ENCODE data around the gene COL20A1.

COL20A1 gene

GRCh38 chr20:63319164-63320040 is 26.4 kb downstream of the COL20A1 start:
- no peak for DNase-seq (ENCODE audit: low read depth, low spot score)
- no peak overlapping the region for H3K4me3 ChIP-seq (ENCODE audit: low read depth, low read length)
- CTCF ChIA-PET, result interaction anchor here (1.5 to 4.3 kb wide), 2 partner anchors 9 to 11 kb away, joined by 7 to 19 read pairs; no protein-coding TSS in a partner anchor
- POLR2A ChIA-PET, result no interaction called here
- TF ChIP-seq, protein P1, sequence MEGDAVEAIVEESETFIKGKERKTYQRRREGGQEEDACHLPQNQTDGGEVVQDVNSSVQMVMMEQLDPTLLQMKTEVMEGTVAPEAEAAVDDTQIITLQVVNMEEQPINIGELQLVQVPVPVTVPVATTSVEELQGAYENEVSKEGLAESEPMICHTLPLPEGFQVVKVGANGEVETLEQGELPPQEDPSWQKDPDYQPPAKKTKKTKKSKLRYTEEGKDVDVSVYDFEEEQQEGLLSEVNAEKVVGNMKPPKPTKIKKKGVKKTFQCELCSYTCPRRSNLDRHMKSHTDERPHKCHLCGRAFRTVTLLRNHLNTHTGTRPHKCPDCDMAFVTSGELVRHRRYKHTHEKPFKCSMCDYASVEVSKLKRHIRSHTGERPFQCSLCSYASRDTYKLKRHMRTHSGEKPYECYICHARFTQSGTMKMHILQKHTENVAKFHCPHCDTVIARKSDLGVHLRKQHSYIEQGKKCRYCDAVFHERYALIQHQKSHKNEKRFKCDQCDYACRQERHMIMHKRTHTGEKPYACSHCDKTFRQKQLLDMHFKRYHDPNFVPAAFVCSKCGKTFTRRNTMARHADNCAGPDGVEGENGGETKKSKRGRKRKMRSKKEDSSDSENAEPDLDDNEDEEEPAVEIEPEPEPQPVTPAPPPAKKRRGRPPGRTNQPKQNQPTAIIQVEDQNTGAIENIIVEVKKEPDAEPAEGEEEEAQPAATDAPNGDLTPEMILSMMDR (IDR thresholded peaks at IDR 0.05; ENCODE audit: insufficient read depth, low read length, missing control alignments), result no peak

DNA sequence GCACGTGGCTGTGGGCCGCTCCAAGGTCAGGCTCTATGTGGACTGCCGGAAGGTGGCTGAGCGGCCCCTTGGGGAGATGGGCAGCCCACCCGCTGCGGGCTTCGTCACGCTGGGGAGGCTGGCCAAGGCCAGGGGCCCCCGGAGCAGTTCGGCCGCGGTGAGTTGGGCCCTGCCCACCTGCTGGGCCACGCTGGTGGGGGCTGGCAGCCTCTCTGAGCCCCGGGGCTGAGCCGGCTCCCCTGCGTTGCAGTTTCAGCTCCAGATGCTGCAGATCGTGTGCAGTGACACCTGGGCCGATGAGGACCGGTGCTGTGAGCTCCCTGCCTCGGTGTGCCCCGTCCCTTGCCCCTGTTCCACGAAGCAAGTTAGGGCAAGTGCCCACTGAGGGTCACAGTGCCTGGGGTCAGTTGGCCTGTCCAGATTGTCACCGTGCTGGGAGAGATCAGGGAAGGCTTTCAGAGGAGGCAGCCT is 27.1 kb downstream of the COL20A1 start:
- no peak overlapping the region for H3K4me3 ChIP-seq (ENCODE audit: low read depth, low read length)
- TF ChIP-seq, protein P1 (IDR thresholded peaks at IDR 0.05; ENCODE audit: insufficient read depth, low read length, missing control alignments), result no peak
- no peak for DNase-seq (ENCODE audit: low read depth, low spot score)
- ChIA-PET POLR2A (no interaction called here), CTCF (interaction anchor here (1.5 to 4.3 kb wide), 2 partner anchors 10 to 11 kb away, joined by 7 to 19 read pairs; no protein-coding TSS in a partner anchor)

- no peak overlapping the region for H3K4me3 ChIP-seq (ENCODE audit: low read depth, low read length)
- TF ChIP-seq, protein P1 (IDR thresholded peaks at IDR 0.05; ENCODE audit: insufficient read depth, low read length, missing control alignments), result no peak
- ChIA-PET CTCF (interaction anchor here (1.5 to 4.3 kb wide), 2 partner anchors 10 to 12 kb away, joined by 7 to 19 read pairs; no protein-coding TSS in a partner anchor), POLR2A (no interaction called here)
- no peak for DNase-seq (ENCODE audit: low read depth, low spot score)
These were observed 27.7 kb downstream of the COL20A1 start for GRCh38 chr20:63320616-63321147.

DNA sequence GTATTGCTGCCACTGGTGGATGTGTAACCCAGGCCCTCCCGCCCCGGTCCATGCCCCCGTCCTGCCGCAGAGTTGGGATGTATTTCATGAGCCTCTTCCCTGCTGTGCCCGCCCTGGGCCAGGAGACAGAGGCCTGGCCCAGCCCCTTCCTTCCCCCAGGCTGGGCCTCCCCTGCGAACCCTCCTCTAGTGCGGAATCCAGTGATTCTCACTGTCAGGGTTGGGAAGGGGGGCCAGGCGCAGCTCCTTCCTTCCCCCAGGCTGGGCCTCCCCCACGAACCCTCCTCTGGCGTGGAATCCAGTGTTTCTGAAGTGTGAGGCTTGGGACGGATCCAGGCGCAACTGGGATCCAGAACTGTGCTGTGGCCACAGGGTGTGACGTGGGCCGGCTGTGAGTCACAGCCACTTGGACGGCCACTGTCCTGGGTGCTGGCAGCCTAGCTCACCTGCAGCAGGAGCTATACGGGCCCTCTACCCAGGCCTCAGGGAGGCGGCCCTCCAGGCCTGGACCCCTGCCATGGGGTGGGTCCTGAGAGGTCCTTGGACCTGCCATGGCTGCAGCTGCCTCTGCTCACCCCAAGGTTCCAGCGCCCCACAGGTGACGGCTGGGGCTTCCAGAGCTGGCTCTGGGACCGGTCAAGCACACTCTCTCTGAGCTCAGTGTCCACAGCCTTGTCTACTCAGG is 28.3 kb downstream of the COL20A1 start:
- ChIA-PET POLR2A (no interaction called here), CTCF (no interaction called here)
- no peak overlapping the region for H3K4me3 ChIP-seq (ENCODE audit: low read depth, low read length)
- TF ChIP-seq, protein P1 (IDR thresholded peaks at IDR 0.05; ENCODE audit: insufficient read depth, low read length, missing control alignments), result no peak
- no peak for DNase-seq (ENCODE audit: low read depth, low spot score)

- TF ChIP-seq, protein P1 (IDR thresholded peaks at IDR 0.05; ENCODE audit: insufficient read depth, low read length, missing control alignments), result no peak
- DNase-seq (ENCODE audit: low read depth, low spot score), result no peak
- CTCF ChIA-PET, result no interaction called here
- POLR2A ChIA-PET, result interaction anchor here (1.1 kb wide), 1 partner anchor 199 kb away, joined by 3 read pairs; no protein-coding TSS in a partner anchor
- H3K4me3 ChIP-seq (ENCODE audit: low read depth, low read length), result no peak overlapping the region
These were observed 29.4 kb downstream of the COL20A1 start for GRCh38 chr20:63322146-63322932.
